Measurements from ENCODE around the gene COL26A1. TPM values are rescaled to one million over a fixed set of nuclear protein-coding genes. Genes with fewer than 3 reads are reported as not detected.

COL26A1 gene
- total RNA-seq, 1 donor from 2014 or later: 0.58 TPM

DNA sequence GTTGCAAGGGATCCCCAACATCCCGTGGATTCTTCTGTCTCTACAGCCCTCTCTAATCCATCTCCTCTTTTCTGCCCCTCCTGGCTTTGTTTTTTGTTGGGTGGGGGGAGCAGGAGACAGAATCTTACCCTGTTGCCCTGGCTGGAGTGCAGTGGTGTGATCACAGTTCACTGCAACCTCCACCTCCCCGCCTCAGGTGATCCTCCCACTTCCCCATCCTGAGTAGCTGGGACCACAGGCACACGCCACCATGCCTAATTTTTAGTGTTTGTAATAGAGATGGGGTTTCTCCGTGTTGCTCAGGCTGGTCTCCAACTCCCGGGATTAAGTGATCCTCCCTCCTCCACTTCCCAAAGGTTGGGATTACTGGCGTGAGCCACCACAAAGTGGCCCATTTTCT lies 144.7 kb downstream of the COL26A1 start:
- Histone ChIP-seq H3K27me3 (no peaks in the 10 kb centered on the region), H3K4me3 (no peak overlapping the region), H3K9me3 (no peaks in the 10 kb centered on the region), H3K27ac (no peak overlapping the region), H3K4me1 (no peaks in the 10 kb centered on the region), H3K36me3 (no peaks in the 10 kb centered on the region)
- intact Hi-C loops (cut with DNase I): no loop called here
- TF ChIP-seq, protein P1, sequence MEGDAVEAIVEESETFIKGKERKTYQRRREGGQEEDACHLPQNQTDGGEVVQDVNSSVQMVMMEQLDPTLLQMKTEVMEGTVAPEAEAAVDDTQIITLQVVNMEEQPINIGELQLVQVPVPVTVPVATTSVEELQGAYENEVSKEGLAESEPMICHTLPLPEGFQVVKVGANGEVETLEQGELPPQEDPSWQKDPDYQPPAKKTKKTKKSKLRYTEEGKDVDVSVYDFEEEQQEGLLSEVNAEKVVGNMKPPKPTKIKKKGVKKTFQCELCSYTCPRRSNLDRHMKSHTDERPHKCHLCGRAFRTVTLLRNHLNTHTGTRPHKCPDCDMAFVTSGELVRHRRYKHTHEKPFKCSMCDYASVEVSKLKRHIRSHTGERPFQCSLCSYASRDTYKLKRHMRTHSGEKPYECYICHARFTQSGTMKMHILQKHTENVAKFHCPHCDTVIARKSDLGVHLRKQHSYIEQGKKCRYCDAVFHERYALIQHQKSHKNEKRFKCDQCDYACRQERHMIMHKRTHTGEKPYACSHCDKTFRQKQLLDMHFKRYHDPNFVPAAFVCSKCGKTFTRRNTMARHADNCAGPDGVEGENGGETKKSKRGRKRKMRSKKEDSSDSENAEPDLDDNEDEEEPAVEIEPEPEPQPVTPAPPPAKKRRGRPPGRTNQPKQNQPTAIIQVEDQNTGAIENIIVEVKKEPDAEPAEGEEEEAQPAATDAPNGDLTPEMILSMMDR (IDR thresholded peaks at IDR 0.05): no peak
- DNase-seq (no peak), ATAC-seq (no peak)

DNA sequence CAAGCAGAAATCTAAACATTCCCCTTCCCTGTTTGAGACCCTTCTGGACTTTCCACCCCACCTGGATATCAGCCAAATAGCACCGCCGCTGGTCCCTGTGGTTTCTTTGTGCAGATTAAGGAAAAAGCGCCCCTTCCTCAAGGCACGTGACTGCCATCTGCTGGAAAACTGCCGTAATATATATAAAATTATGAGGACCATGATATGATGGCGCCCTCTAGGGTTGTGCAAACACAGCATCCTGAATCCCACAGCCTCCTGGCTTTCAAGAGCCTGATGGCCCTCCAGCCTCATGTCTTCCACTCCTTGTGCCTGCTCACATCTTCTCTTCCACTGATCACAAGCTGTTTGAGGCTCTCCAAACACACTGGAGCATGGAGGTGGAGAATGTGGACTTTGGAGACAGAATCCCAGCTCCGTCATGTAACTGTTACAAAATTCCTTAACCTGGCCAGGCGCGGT lies 145.1 kb downstream of the COL26A1 start:
- H3K4me3 ChIP-seq: no peak overlapping the region
- no peaks in the 10 kb centered on the region for H3K27me3 ChIP-seq
- intact Hi-C loops (cut with DNase I): no loop called here
- no peaks in the 10 kb centered on the region for H3K9me3 ChIP-seq
- DNase-seq (no peak), ATAC-seq (no peak)
- H3K36me3 ChIP-seq: no peaks in the 10 kb centered on the region
- TF ChIP-seq, protein P1 (IDR thresholded peaks at IDR 0.05): peak; percentile 40
- no peaks in the 10 kb centered on the region for H3K4me1 ChIP-seq
- no peak overlapping the region for H3K27ac ChIP-seq

DNA sequence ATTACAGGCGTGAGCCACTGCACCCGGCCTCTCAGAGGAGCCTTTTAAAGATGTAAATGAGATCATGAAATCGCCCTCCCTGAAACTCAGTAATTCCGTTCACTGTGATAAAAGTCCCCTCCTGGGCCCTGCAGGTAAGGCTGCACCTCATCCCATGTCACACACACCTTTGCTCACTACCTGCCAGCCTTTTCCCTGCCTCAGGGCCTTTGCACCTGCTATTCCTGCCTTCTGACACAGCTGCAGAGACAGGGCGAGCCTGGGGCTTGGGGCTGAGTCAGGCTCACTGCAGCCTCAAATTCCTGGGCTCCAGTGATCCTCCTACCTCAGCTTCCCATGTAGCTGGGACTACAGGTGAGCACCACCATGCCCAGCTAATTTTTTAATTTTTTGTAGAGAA lies 147.6 kb downstream of the COL26A1 start:
- H3K36me3 ChIP-seq: no peaks in the 10 kb centered on the region
- H3K4me3 ChIP-seq: no peak overlapping the region
- intact Hi-C loops (cut with DNase I): no loop called here
- H3K9me3 ChIP-seq: no peaks in the 10 kb centered on the region
- TF ChIP-seq, protein P1 (IDR thresholded peaks at IDR 0.05): no peak
- no peak for ATAC-seq
- no peak overlapping the region for H3K27ac ChIP-seq
- no peaks in the 10 kb centered on the region for H3K4me1 ChIP-seq
- no peak for DNase-seq
- H3K27me3 ChIP-seq: peaks cover 9% of the 10 kb centered on the region

DNA sequence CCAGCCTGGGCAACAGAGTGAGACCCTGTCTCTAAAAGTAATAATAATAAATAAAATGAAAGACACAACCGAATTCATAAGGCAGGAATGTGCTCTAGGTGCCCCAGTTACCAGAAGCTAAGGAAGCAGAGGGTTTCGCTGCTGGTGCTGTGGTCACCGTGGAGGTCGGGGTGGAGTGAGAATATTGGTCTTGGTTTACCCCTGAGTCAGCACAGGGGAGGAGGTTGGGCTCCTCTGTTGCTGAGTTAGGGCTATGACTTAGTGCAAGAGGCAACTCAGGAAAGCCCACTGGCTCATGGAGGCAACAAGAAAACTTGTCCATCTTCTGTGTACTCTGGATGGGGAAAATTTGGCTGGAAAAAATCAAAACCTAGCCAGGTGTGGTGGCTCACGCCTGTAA lies 149.3 kb downstream of the COL26A1 start:
- intact Hi-C loops (cut with DNase I): no loop called here
- ATAC-seq: no peak

DNA sequence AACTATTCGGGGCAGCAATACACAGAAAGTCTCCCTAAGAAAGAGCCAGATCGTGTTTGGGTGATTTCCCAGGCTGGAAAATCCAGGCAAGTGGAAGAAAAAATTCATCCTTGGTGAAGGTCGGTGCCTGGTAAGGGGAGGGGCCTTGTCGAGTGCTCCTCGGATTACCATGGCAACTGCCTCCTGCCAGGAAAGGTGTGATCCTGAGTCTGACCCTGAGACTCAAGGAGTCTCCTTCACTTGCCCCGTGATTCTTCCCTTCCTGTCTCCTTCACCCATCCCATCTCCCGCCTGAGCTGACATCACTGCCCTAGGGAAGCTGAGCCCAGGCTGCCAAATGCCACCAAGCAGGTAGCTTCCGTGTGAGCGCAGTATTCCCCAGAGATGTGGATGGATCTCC lies 154.2 kb downstream of the COL26A1 start:
- DNase-seq (no peak), ATAC-seq (no peak)
- TF ChIP-seq, protein P1 (IDR thresholded peaks at IDR 0.05): no peak
- H3K27ac ChIP-seq: no peak overlapping the region
- no peaks in the 10 kb centered on the region for H3K36me3 ChIP-seq
- intact Hi-C loops (cut with DNase I): no loop called here
- H3K27me3 ChIP-seq: peaks cover 9% of the 10 kb centered on the region
- no peak overlapping the region for H3K4me3 ChIP-seq
- peaks cover 6% of the 10 kb centered on the region for H3K4me1 ChIP-seq
- H3K9me3 ChIP-seq: no peaks in the 10 kb centered on the region

More for the DNA sequence above, 149.3 kb downstream of the COL26A1 start:
- no peaks in the 10 kb centered on the region for H3K9me3 ChIP-seq
- DNase-seq: no peak
- H3K4me1 ChIP-seq: no peaks in the 10 kb centered on the region
- TF ChIP-seq, protein P1 (IDR thresholded peaks at IDR 0.05): no peak
- H3K4me3 ChIP-seq: no peak overlapping the region
- H3K36me3 ChIP-seq: no peaks in the 10 kb centered on the region
- H3K27me3 ChIP-seq: peaks cover 9% of the 10 kb centered on the region
- no peak overlapping the region for H3K27ac ChIP-seq

DNA sequence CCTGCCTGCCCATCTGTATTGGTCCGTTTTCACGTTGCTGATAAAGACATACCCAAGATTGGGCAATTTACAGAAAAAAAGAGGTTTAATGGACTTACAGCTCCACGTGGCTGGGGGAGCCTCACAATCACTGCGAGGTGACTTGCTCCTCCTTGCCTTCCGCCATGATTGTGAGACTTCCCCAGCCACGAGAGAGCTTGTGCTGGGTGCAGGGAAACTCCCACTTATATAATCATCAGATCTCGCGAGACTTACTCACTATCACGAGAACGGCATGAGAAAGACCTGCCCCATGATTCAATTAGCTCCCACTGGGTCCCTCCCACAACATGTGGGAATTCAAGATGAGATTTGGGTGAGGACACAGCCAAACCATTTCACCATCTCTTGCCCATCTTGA lies 154.6 kb downstream of the COL26A1 start:
- no peak for ATAC-seq
- peaks cover 6% of the 10 kb centered on the region for H3K4me1 ChIP-seq
- intact Hi-C loops (cut with DNase I): no loop called here
- H3K4me3 ChIP-seq: no peak overlapping the region
- H3K36me3 ChIP-seq: no peaks in the 10 kb centered on the region
- peaks cover 9% of the 10 kb centered on the region for H3K27me3 ChIP-seq
- no peak overlapping the region for H3K27ac ChIP-seq
- no peak for DNase-seq
- TF ChIP-seq, protein P1 (IDR thresholded peaks at IDR 0.05): no peak
- no peaks in the 10 kb centered on the region for H3K9me3 ChIP-seq
